HG02840 (cell line): ENCODE data around the gene CR2.
"Not testable (repeated sequence)": the region's sequence is repeated elsewhere in the genome, so short reads cannot be mapped to it uniquely, and the experiment has no call there.

ENCODE experiments used
- ATAC-seq: cut with Tn5 transposase; IDR thresholded peaks from one replicate; pipeline ENCODE4 v1.9.1; 2021; ENCODE audit warnings: mild to moderate bottlenecking, moderate library complexity, moderate number of reproducible peaks; ENCODE audit not compliant: unreplicated experiment, low FRiP score

The CR2 gene

GRCh38 chr1:207501071-207501470 lies 46.9 kb downstream of the CR2 start:
- ATAC-seq, result no peak

GRCh38 chr1:207502726-207503125 lies 48.6 kb downstream of the CR2 start:
- ATAC-seq, result no peak

GRCh38 chr1:207503950-207504349 lies 49.8 kb downstream of the CR2 start:
- ATAC-seq, result no peak

- ATAC-seq, result no peak
These were observed 50.3 kb downstream of the CR2 start for GRCh38 chr1:207504438-207504837.

- no peak for ATAC-seq
These were observed 56.3 kb downstream of the CR2 start for GRCh38 chr1:207510444-207510843.

- ATAC-seq, result no peak
These were observed 60.8 kb downstream of the CR2 start for GRCh38 chr1:207514890-207515289.

- ATAC-seq, result no peak
These were observed 62.6 kb downstream of the CR2 start for GRCh38 chr1:207516729-207517128.

- no peak for ATAC-seq
These were observed 64.6 kb downstream of the CR2 start for GRCh38 chr1:207518608-207519236.

GRCh38 chr1:207519505-207520399 lies 65.6 kb downstream of the CR2 start:
- no peak for ATAC-seq

- not testable (repeated sequence) for ATAC-seq
These were observed 66.5 kb downstream of the CR2 start for GRCh38 chr1:207520400-207521345.

- ATAC-seq, result not testable (repeated sequence)
These were observed 71.1 kb downstream of the CR2 start for GRCh38 chr1:207525239-207525638.

GRCh38 chr1:207528401-207528800 lies 74.3 kb downstream of the CR2 start:
- not testable (repeated sequence) for ATAC-seq

- not testable (repeated sequence) for ATAC-seq
These were observed 82.1 kb downstream of the CR2 start for GRCh38 chr1:207536263-207536662.
